Measurements from ENCODE around the gene KRTAP10-7.
"Not testable (repeated sequence)": the region's sequence is repeated elsewhere in the genome, so short reads cannot be mapped to it uniquely, and the experiment has no call there.

Gene KRTAP10-7

DNA sequence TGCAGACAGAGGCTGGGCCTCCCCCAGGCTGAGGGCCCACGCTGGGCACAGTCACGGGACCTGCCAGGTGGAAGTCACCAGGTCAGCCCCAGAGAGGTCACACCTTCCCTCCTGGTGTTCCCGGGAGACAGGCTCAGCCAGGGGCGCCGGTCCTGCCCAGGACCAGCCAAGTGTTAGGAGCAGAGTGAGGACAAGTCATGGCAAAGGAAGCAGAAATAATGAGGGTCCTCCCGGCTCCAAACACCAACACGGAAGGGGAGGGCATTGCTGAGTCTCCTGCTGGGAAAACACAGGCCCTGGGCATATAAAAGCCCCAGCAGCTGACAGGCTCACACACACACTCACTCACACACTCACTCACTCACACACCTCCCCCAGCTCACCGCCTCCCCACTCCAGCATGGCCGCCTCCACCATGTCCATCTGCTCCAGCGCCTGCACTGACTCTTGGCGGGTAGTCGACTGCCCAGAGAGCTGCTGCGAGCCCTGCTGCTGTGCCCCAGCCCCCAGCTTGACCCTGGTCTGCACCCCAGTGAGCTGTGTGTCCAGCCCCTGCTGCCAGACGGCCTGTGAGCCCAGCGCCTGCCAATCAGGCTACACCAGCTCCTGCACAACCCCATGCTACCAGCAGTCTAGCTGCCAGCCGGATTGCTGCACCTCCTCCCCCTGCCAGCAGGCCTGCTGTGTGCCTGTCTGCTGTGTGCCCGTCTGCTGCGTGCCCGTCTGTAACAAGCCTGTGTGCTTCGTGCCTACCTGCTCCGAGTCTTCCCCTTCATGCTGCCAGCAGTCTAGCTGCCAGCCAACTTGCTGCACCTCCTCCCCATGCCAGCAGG, 36.8 kb downstream of the KRTAP10-7 start, which contains the start of gene KRTAP10-10:
KRTAP10-10 (plus strand) TSS at position 339 of the 833 bp plus-strand sequence; CDS start at position 401, 62 bp downstream.
- no peak for DNase-seq

DNA sequence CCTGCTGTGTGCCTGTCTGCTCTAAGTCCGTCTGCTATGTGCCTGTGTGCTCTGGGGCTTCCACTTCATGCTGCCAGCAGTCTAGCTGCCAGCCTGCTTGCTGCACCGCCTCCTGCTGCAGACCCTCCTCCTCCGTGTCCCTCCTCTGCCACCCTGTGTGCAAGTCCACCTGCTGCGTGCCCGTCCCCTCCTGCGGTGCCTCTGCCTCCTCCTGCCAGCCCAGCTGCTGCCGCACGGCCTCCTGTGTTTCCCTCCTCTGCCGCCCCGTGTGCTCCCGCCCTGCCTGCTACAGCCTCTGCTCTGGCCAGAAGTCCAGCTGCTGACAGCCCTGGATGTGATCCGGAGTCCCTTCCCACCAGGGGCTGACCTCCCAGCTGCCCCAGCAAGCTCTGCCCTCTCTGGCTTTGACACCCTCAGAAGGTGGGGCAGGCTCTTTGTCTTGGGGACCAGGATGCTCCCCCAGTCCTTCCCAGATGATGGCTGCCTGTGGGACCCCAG, 37.5 kb downstream of the KRTAP10-7 start:
- DNase-seq = not testable (repeated sequence)

DNA sequence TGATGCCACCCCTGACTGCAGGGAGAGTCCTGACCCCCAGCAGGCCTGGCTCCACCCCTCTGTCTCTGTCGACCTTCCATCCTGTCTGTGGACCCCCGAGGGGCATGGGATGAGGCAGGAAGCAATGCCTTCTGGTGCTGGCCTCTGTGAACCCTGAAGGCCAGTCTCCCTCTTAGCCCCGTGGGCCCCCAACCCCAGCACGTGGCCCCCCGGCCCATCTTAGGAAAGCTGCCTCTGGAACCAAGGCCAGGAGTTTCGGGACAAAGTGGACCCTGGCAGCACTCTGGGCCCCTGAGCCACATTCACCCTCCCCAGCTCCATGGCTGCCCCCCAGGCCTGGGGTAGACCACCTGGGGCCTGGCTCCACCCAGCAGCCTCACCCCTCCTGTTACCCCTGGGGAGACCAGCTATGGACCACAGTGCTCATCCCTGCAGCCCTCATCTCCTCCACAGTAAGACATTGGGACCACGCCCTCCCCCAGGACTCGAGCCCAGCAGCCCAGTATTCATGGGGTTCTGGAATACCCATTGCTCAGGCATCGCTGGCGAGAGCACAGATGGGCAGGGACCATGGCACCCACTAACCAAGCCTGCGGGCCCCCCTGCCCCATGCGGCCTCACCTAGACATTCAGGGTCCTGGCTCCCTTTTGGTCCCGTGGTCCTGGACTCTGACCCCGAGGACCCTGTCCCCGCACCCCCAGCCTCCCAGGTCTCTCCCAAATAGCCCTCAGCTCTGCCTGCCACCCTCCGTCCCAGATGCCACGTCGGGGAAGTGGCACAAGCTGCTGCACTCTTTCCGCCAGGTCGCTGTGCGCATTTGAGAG, 38.3 kb downstream of the KRTAP10-7 start:
- DNase-seq = not testable (repeated sequence)

DNA sequence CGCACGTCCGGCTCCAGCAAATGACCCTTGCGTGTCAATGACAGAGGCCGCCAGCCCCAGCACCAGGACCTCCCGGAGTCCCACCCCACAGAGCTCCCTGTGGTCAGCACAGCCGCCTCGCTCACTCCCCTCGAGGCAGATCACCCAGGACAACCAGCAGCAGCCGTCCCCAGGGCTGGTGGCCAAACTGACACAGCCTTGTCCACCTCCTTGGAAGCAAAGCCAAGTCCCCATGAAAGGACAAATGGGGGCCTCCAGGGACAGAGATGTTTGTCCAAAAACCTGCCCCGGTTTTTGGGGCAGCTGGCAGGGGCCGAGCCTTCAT, 38.9 kb downstream of the KRTAP10-7 start:
- no peak for DNase-seq

DNA sequence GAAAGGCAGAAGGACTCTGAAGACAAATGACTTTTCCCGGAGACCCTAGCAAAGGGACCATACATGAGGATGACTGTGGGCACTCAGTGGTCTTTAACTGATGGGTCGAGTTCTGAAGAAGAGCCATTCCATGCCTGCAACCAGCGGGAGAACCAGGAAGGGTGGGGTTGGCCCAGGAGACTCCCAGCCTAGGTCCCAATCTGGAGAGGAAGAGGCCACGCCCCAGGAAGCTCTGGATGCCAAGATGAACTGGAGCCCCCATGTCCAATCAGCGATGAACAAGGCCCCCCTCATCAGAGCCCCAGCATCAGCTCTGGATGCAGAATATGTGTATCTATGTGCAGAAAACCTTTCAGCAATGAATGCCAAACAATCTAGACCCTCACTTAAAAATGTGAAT, 40.4 kb downstream of the KRTAP10-7 start:
- DNase-seq = no peak

DNA sequence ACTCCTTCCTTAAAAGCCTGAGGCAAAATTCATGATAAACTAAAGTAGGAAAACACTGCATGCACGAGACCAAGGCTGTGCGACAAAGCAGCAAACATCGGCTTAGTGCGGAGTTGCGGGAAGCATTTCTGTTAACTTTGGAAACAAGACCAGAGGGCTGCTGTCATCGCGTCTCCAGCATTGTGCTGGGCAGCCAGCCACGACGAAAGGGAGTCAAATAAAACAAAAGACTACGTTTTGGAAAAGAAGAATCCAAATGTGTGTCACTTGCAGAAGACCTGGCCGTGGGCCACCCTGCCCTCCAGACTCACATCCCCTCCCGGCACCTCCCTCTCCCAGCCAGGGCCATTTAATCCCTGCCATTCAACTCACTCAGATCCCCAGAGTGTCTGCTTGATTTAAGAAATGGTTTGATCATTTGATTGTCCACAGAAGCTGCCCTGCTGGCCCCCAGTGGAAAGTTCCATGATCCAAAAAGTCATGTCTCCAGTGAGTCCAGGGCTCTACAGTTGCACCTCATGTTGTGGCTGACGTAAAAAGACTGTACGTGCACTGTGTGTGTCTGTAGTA, 43.4 kb downstream of the KRTAP10-7 start:
- DNase-seq = no peak

DNA sequence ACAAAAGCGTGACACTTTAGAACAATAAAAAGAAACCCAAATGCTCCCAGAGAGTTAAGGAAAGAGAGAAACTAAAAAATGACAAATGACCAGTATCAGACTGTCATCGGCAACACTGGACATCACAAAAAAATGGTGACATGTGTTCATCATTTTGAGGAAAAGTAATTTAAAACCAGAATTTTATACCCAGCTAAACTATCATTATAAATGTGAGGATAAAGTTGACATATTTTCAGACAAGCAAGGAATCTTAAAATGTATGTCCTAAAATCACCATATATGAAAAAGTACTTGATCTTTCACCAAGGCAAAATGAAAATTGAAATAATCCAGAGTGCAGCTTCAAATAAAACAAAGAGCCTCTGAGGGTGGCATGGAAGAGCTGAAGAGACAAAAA, 44.5 kb downstream of the KRTAP10-7 start:
- DNase-seq = no peak

DNA sequence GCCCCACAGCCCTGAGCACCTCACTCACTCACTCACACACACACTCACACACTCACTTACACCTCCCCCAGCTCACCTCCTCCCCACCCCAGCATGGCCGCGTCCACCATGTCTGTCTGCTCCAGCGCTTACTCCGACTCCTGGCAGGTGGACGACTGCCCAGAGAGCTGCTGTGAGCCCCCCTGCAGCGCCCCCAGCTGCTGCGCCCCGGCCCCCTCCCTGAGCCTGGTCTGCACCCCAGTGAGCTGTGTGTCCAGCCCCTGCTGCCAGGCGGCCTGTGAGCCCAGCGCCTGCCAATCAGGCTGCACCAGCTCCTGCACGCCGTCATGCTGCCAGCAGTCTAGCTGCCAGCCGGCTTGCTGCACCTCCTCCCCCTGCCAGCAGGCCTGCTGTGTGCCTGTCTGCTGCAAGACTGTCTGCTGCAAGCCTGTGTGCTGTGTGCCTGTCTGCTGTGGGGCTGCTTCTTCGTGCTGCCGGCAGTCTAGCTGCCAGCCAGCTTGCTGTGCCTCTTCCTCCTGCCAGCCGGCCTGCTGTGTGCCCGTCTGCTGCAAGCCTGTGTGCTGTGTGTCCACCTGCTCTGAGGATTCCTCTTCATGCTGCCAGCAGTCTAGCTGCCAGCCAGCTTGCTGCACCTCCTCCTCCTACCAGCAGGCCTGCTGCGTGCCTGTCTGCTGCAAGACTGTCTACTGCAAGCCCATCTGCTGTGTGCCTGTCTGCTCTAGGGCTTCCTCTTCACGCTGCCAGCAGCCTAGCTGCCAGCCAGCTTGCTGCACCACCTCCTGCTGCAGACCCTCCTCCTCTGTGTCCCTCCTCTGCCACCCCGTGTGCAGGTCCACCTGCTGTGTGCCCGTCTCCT, 46.2 kb downstream of the KRTAP10-7 start, which contains the start of gene KRTAP10-11:
KRTAP10-11 (plus strand) TSS at position 49 of the 856 bp plus-strand sequence; CDS start at position 94, 45 bp downstream.
- DNase-seq = not testable (repeated sequence)

DNA sequence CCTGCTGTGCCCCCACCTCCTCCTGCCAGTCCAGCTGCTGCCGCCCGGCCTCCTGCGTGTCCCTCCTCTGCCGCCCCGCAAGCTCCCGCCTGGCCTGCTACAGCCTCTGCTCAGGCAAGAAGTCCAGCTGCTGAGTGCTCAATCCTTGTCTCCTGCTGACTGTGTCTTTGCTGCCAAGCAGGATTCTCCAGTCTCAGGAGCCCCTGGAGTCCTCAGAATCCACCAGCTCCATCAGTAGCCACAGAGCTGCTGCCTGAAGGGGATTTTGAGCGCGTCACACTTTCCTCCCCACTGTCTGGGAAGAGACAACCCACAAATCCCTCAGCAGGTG, 46.8 kb downstream of the KRTAP10-7 start:
- no peak for DNase-seq

DNA sequence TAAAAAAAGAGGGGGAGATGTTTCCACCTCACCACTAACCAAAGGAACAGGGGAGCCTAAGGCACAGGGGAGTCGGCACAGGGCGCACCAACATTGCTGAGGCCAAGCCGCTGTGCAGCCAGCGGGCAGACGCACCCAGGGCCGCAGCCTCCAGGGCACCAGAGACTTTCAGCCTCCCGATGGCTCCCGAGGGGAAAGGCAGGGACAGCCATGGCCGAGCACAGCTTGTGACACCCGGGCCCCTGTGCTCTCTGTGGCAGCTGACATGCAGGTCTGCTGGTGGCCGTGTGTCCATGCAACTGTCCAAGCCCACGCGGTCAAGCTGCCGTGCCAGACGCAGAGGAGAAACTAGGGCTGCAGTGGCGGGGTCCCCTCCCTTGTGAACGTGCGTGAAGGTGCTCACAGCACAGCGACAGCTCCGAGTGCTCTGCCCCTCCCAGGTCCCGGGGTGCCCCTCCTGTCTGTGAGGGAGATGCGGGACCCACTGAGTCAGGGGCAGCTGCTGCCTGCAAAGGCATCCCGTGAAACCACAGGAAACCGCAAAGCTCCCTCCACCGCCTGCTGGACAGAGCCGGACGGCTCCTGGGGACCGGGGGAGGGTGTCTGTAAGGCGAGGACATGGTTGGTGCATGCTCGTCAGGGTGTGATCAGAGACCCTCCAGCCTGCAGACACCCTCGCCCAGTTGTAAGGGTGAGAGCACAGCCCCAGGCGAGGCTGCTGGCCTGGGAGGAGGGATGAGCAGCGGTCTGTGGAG, 48.3 kb downstream of the KRTAP10-7 start:
- no peak for DNase-seq

DNA sequence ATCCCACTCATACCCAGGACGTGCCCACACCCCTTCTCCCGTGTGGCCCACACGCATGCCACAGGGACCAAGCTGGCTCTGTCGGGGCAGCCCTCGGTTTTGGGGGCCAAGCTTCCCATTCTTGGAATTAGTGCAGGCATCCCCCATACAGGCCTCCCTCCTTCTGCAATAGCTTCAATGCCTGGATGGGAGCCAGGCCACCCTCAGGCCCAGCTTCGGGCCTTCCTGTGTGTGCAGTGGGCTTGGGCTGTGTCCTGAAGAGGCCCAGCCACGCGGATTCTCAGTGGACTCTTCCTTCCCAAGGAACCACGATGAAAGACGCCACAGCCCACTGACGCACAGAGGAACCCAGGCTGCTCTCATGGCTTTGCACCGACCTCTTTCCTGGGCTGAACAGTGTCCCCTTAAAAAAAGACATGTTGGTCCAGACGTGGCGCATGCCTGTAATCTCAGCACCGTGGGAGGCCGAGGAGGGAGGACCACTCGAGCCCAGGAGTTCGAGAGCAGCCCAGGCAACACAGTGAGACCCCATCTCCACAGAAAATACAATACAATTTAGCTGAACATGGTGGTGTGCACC, 49.2 kb downstream of the KRTAP10-7 start:
- DNase-seq = no peak

DNA sequence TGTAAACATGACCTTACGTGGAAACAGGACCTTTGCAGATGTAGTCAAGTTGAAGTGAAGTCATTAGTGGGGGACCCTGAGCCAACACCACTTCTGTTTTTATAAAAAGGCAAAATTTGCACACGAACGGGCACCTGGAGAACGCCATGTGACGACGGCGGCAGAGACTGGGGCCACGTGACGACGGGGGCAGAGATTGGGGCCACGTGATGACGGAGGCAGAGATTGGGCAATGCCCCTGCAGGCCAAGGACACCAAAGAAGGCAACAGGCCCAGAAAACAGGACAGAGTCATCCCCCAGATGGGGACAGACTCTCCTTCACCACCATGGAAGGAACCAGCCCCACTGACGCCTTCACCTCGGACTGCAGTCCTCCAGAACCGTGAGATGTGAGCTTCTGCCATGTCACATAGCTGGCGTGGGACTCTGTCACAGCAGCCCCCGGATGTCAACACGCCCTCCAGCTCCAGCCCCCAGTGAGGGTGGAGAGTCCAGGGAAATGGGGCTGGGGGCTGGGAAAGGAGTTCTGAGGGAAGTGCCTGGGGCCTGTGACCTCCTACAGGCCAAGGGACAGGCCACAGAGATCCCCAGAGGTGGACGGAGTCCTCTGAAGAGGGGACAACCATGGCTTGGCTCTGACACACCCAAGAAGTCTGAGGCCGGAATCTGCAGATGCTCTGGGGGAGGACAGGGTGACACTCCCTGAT, 50.0 kb downstream of the KRTAP10-7 start:
- no peak for DNase-seq

DNA sequence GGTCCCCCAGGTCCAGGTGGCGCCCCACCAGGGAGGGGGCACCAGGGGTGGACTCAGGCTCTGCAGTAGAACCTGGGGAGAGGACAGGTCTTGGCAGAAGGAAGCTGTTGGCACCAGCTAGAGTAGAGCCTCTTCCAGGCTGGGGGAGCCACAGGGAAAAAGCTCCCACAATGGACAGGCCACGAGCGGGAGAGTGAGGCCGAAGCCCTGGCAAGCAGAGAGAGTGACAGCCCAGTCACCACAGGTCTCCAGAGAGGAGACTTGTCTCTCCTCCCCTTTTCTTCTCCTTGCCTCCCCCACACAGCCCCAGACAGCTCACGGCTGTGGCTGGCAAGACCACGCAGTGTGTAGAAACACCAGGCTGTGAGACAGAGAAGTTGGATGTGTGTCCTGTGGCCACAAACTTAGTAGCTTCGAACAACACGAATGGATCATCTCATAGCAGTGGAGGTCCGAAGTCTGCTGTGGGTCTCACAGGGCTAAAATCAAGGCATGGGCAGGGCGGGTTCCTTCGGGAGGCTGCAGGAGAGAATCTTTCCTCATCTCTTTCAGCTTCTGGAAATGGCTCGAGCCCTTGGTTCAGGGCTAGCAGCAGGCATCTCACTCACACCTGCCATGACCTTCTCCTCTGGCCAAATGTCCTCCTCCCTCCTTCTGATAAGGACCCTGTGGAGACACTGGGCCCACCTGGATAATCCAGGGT, 50.7 kb downstream of the KRTAP10-7 start:
- no peak for DNase-seq
